HFF-Myc (cell line): ENCODE measurements around the gene GIGYF1.
"Not testable (repeated sequence)": the region's sequence is repeated elsewhere in the genome, so short reads cannot be mapped to it uniquely, and the experiment has no call there.

ENCODE experiments used
- DNase-seq: peaks from one replicate; pipeline ENCODE4 v3.0.0-alpha.2; 2011; ENCODE audit warnings: low read depth; ENCODE audit errors: extremely low read depth
- H3K4me3 ChIP-seq: replicated peaks from 2 replicates; pipeline ENCODE4 v1.5.1; 2011; ENCODE audit warnings: low read depth, mild to moderate bottlenecking, control low read depth, low read length
- TF ChIP-seq, protein P1 (sequence below): IDR thresholded peaks from 2 replicates; pipeline ENCODE4 v1.5.1; 2012; ENCODE audit warnings: mild to moderate bottlenecking, low read depth, low read length, control low read depth; ENCODE audit errors: missing control alignments

The GIGYF1 gene

DNA sequence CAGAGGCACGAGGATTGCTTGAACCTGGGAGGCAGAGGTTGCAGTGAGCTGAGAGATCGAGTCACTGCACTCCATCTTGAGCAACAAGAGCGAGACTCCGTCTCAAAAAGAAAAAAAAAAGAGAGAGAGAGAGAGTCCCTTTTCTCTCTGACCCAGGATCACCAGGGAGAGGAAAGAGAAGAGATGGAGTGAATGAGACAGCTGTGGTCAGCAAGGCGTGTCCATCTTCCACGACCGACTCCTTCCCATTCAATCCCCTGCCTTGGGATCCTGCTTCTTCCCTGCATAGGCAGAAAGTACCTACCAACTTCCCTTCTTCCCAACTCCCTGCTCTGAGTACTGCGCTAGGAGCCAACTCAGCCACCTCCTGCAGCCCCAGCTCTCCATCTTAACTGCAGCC, 34.1 kb upstream of the GIGYF1 start:
- TF ChIP-seq, protein P1, sequence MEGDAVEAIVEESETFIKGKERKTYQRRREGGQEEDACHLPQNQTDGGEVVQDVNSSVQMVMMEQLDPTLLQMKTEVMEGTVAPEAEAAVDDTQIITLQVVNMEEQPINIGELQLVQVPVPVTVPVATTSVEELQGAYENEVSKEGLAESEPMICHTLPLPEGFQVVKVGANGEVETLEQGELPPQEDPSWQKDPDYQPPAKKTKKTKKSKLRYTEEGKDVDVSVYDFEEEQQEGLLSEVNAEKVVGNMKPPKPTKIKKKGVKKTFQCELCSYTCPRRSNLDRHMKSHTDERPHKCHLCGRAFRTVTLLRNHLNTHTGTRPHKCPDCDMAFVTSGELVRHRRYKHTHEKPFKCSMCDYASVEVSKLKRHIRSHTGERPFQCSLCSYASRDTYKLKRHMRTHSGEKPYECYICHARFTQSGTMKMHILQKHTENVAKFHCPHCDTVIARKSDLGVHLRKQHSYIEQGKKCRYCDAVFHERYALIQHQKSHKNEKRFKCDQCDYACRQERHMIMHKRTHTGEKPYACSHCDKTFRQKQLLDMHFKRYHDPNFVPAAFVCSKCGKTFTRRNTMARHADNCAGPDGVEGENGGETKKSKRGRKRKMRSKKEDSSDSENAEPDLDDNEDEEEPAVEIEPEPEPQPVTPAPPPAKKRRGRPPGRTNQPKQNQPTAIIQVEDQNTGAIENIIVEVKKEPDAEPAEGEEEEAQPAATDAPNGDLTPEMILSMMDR, result no peak
- DNase-seq, result no peak
- H3K4me3 ChIP-seq, result no peak overlapping the region

DNA sequence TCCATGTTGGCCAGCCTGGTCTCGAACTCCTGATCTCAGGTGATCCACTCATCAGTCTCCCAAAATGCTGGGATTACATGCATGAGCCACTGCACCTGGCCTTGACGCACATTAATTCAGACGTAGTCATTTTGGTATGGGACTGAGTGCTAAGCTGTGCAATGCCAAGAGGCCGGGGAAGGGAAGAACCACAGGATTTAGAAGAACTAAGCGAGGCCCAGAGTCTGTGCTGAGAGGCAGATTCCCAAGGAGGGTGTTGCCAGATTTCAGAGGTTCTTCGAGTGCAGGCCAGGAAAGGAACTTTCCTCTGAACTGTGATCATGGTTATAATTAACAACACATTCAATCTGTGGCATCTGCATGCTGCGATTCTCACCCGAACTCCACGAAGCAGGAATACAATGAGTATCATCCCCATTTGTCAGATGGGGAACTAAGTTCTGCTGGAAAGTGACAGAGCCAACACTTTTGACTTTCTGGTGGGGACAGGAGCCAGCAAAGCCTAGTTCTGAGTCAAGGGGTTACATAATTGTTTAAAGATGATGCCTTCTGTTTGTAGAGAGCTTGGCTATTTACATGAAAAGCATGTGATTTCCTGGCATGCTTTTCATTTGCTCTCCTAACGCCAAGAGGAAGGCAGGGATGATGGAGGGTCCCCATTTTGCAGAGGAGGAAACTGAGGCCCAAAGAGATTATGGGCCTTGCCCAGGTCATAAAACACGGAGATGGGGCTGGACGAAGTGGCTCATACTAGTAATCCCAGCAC, 33.1 kb upstream of the GIGYF1 start:
- DNase-seq, result peak; percentile 44
- TF ChIP-seq, protein P1, result no peak
- no peak overlapping the region for H3K4me3 ChIP-seq

DNA sequence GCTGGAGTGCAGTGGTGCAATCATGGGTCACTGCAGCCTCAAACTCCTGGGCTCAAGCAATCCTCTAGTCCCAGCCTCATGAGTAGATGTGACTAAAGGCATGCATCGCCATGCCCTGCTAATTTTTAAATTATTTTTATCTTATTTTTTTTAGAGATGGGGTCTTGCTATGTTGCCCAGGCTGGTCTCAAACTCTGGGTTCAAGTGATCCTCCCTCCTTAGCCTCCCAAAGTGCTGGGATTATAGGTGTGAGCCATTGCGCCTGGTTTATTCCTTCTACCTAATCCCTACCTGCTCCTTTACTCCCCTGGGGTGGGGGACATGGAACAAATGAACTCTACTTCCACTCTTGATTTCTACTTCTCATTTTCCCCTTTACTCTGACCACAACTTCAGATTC, 30.3 kb upstream of the GIGYF1 start:
- DNase-seq, H3K4me3 ChIP-seq: not testable (repeated sequence)

DNA sequence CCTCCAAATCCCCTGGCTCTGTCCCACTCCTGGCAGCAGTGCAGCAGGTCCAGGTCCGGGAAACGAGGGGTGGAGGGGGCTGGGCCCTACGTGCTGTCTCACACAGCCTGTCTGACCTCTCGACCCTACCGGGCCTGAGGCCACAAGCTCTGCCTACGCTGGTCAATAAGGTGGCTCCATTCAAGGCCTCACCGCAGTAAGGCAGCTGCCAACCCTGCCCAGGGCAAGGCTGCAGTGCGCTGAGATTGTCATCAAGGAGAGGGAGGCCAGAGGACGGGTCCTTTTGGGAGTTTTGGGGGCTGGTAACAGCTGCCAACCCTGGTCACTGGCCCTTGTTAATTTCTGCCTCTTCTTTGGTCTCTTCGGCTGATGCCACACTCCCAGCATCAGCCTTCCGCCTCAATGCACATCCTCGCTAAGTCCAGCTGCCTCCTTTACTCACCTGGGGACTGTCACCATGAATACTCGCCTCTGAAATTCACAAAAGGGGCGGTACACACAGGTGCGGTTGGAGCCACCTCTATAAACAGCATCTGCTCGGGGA, 29.8 kb upstream of the GIGYF1 start:
- TF ChIP-seq, protein P1, result no peak
- H3K4me3 ChIP-seq, result no peak overlapping the region

DNA sequence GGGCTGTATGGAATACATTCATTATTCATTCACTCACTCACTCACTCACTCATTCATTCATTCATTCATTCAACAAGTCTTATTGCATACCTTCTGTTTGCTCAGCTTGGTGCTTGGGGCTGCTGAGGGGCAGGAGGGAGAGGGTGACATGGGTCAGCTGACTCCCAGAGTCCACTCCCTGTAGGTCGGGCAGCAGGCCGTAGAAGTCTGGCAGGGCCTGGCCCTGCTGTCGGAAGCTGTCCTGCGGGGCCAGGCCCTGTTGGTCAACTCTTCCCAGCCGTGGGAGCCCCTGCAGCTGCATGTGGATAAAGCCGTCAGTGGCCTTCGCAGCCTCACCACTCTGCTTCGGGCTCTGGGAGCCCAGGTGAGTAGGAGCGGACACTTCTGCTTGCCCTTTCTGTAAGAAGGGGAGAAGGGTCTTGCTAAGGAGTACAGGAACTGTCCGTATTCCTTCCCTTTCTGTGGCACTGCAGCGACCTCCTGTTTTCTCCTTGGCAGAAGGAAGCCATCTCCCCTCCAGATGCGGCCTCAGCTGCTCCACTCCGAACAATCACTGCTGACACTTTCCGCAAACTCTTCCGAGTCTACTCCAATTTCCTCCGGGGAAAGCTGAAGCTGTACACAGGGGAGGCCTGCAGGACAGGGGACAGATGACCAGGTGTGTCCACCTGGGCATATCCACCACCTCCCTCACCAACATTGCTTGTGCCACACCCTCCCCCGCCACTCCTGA, 28.6 kb upstream of the GIGYF1 start:
- TF ChIP-seq, protein P1, result no peak
- H3K4me3 ChIP-seq, result no peak overlapping the region
- DNase-seq, result no peak

More for the DNA sequence above, 29.8 kb upstream of the GIGYF1 start:
- no peak for DNase-seq

DNA sequence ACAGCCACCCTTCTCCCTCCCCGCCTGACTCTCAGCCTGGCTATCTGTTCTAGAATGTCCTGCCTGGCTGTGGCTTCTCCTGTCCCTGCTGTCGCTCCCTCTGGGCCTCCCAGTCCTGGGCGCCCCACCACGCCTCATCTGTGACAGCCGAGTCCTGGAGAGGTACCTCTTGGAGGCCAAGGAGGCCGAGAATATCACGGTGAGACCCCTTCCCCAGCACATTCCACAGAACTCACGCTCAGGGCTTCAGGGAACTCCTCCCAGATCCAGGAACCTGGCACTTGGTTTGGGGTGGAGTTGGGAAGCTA, 27.4 kb upstream of the GIGYF1 start:
- TF ChIP-seq, protein P1, result no peak
- H3K4me3 ChIP-seq, result no peak overlapping the region

More for the DNA sequence above, 27.4 kb upstream of the GIGYF1 start:
- DNase-seq, result no peak
